ENCODE measurements around the gene FAM149B1. TPM values are rescaled to one million over a fixed set of nuclear protein-coding genes. Genes with fewer than 3 reads are reported as not detected.

FAM149B1 gene
- total and polyA plus RNA-seq, 2 of the 13 experiments (the other 11 are each of a cell fraction or from before 2014, with no cell fraction given): 9.3 to 16.8 TPM

- no peak for ATAC-seq
- WGBS (ENCODE audit: low lambda C conversion rate): 97% methylated on average over 2 of the region's 2 CpGs
- in situ Hi-C loops (cut with HindIII; ENCODE audit: extremely low pct_ligation_motif_present, low pct_unique_long_range_greater_than_20kb) (no loop called here), intact Hi-C loops (cut with micrococcal nuclease; ENCODE audit: unreplicated experiment) (no loop called here)
- Histone ChIP-seq H3K27me3 (ENCODE audit: control insufficient read depth in 1 of 2, insufficient read depth in 2 of 2, low read length in 2 of 2) (no peaks in the 10 kb centered on the region), H3K4me2 (ENCODE audit: low read depth, low read length) (no peak overlapping the region), H3K27ac (ENCODE audit: extremely low read length, insufficient read depth, low read length) (no peak overlapping the region), H3K4me1 (ENCODE audit: insufficient read depth, low read length) (peaks cover 23% of the 10 kb centered on the region), H2AFZ (ENCODE audit: low read length) (no peak overlapping the region), H3K9me3 (ENCODE audit: low read length) (peaks cover 4% of the 10 kb centered on the region; the same call in 1 of the 2 replicates), H3K79me2 (ENCODE audit: insufficient read depth, low read length) (no peaks in the 10 kb centered on the region), H4K20me1 (ENCODE audit: insufficient read depth, low read length) (no peaks in the 10 kb centered on the region), H3K36me3 (replicated peaks in 1 of 2; ENCODE audit: control insufficient read depth in 1 of 2, insufficient read depth in 2 of 2, low read length in 2 of 2) (no peaks in the 10 kb centered on the region), H3K4me3 (replicated peaks in 1 of 3; ENCODE audit: insufficient read depth in 1 of 3, low read depth in 2 of 3, low read length in 3 of 3) (no peak overlapping the region), H3K9ac (ENCODE audit: insufficient read depth, low read depth, low read length) (no peak overlapping the region)
- BruUV-seq (replicated peaks): no TSS peak
- POLR2A ChIA-PET: no interaction called here
- FAIRE-seq: no peak
- CTCF ChIA-PET (ENCODE audit: low intra/inter-chr PET ratio, low total read pairs): no interaction called here
- TF ChIP-seq MLXIP (CRISPR knock-in tag; IDR thresholded peaks at IDR 0.05; ENCODE audit: borderline replicate concordance) (no peak), IRX3 (CRISPR knock-in tag; IDR thresholded peaks at IDR 0.05; ENCODE audit: borderline replicate concordance, low read depth) (no peak), ZNF749 (CRISPR knock-in tag; IDR thresholded peaks at IDR 0.05; ENCODE audit: borderline replicate concordance) (no peak), ZNF777 (CRISPR knock-in tag; IDR thresholded peaks at IDR 0.05) (no peak), TEAD2 (CRISPR knock-in tag; IDR thresholded peaks at IDR 0.05) (no peak), ZSCAN20 (CRISPR knock-in tag; IDR thresholded peaks at IDR 0.05; ENCODE audit: borderline replicate concordance) (no peak), MTA3 (CRISPR knock-in tag; IDR thresholded peaks at IDR 0.05) (no peak), MEIS2 (CRISPR knock-in tag; IDR thresholded peaks at IDR 0.05) (no peak), NR3C1 (CRISPR knock-in tag; IDR thresholded peaks at IDR 0.05) (no peak), AHDC1 (CRISPR knock-in tag; IDR thresholded peaks at IDR 0.05; ENCODE audit: borderline replicate concordance) (no peak), ZNF33B (CRISPR knock-in tag; IDR thresholded peaks at IDR 0.05) (no peak), ZFP82 (CRISPR knock-in tag; IDR thresholded peaks at IDR 0.05; ENCODE audit: borderline replicate concordance) (no peak), ADNP (CRISPR knock-in tag; IDR thresholded peaks at IDR 0.05) (no peak), ZBTB3 (CRISPR knock-in tag; IDR thresholded peaks at IDR 0.05; ENCODE audit: borderline replicate concordance, low read depth) (no peak), MATR3 (CRISPR knock-in tag; IDR thresholded peaks at IDR 0.05) (no peak), ZFP37 (CRISPR knock-in tag; IDR thresholded peaks at IDR 0.05; ENCODE audit: borderline replicate concordance) (no peak)
- no peak for DNase-seq (ENCODE audit: low spot score)
Measured at GRCh38 chr10:73207883-73208282, 40.0 kb downstream of the FAM149B1 start.

Data from HepG2 (cell line).